HG03196 (cell line): ENCODE results near the gene CROCC2.

ENCODE experiments used
- ATAC-seq: cut with Tn5 transposase; IDR thresholded peaks from one replicate; pipeline ENCODE4 v1.9.1; 2021; ENCODE audit not compliant: unreplicated experiment

CROCC2 gene

GRCh38 chr2:240919786-240920782, 13.9 kb downstream of the CROCC2 start:
- ATAC-seq = no peak

- no peak for ATAC-seq
Observed at GRCh38 chr2:240920783-240921231, 14.7 kb downstream of the CROCC2 start.

- no peak for ATAC-seq
Observed at GRCh38 chr2:240921311-240921994, 15.3 kb downstream of the CROCC2 start.

- no peak for ATAC-seq
Observed at GRCh38 chr2:240921995-240922244, 15.8 kb downstream of the CROCC2 start.

GRCh38 chr2:240922245-240922981, 16.3 kb downstream of the CROCC2 start:
- ATAC-seq = no peak

DNA sequence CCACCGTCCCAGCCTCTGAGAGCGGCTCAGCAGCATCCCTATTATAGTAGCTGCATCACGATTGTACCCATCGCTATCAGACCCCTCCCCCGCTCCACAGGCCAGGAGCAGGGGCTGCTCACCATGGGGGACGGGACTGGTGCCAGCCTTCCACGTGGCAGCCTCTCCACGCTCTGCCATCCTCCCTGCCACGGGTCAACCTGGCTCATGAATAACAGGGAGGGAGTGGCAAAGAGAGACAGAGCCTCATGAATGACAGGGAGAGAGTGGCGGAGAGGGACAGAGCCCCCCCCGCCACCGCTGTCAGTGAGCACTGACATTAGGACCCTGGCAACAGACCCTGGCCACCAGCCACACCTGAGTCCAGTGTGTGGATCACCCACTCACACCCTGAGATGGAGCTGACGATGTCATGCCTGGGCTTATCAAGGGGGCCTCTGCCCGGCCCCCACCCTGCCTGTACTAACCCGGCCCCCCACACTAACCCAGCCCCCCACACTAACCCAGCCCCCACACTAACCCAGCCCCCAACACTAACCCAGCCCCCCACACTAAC, 16.9 kb downstream of the CROCC2 start:
- no peak for ATAC-seq

DNA sequence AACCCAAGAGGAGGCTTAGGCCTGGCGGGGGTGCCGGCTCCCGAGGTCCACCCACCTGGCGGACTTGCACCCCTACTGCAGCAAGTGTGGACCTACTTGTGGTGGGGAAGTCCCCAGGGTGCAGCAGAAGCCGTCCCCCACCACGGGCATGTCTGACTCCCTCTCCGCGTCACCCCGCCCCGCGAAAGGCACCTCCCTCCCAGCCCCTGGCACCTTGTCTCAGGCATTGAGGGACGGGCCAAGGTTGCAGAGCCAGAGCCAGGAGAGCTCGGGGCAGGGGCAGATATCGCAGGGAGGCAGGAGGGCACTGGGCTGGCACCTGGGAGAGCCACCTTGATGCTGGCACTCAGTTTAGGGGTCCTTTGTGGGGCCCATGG, 19.0 kb downstream of the CROCC2 start:
- no peak for ATAC-seq

GRCh38 chr2:240925568-240926515, 19.7 kb downstream of the CROCC2 start:
- no peak for ATAC-seq

DNA sequence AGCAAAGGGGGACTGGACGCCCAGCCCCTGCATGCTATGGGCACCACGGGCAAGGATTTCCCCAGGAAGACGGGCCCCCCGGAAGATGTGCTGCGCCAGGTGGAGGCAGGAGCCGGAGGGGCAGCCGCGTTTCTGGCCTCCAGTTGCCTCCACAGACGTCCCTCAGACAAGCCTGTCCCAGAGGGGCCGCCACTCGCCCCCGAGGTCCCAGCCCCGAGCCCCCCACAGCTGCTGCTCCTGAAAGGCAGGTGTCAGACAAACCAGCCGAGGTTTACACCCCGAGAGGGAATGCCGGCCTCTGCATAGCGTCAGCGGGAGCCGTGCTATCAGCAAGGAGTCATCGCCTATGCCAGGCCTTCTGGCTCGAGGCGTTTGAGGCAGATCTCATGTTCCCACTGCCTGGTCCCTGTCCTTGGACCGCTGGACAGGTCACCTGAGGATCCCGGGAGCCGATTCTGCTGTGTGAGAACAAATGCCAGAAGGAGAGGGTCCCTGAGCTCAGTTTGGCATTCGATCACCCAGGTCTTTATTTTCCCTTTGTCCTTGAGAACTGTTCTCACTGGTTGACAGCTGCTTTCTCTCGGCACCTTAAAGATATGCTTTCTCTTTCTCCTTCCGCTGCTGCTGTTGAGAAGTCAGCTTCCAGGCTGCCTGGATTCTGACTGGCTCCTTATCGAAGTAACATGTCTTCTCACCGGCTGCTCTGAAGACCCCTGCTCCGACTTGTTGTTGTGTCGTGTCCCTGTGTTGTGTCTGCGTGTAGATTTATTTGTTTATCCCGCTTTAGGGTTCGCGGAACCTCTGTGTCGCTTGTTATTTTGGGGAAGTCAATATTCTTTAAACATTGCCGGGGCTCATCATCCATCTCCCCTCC, 20.6 kb downstream of the CROCC2 start:
- no peak for ATAC-seq

DNA sequence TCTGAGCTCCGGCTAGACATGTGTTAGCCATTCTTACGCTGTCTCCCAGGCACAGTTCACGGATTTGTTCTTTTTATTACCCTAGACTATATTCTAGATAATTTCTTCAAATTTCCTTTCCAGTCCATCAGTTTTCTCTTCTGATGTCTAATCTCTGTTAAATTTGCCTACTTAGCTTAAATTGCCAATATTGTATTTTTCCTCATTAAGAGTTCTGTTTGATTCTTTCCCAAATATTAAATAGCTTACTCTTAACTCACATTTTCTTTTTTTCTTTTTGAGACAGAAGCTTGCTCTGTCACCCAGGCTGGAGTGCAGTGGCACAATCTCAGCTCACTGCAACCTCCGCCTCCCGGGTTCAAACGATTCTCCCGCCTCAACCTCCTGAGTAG, 21.2 kb downstream of the CROCC2 start:
- ATAC-seq = no peak

GRCh38 chr2:240928476-240929363, 22.6 kb downstream of the CROCC2 start:
- no peak for ATAC-seq

DNA sequence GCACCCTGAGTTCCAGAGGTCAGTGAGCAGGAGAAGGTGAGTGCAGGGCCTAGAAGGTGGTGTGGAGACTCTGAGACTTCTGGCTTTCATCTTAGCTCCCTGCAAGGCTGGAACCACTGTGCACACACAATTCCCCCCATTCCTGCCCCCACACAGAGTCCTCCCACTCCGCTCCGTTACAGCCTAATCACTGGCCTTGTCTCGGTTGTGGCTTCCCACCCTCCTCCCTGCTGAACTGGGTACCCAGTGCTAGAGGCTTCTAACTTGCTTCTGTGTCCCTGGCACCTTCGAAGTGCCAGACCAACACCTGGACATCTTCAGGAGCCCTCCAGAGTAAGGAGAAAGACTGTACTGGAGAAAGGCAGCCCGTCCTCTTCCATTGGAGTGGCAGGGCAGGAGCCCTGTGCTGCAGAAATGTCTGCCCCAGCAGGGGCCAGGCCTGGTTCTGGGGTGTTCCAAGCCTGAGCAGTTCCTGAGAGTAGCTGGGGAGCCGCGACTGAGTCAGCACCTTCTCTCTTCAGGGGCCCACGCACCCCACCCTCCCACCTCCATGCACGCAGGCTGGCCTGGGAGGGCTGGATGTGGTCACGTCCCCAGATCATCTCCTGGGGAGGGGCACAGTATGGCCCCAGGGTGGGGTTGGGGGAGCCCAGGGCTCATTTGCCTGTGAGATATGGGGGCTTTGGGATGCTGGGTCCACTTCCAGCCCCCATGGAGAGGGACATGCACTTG, 23.4 kb downstream of the CROCC2 start:
- ATAC-seq = no peak

DNA sequence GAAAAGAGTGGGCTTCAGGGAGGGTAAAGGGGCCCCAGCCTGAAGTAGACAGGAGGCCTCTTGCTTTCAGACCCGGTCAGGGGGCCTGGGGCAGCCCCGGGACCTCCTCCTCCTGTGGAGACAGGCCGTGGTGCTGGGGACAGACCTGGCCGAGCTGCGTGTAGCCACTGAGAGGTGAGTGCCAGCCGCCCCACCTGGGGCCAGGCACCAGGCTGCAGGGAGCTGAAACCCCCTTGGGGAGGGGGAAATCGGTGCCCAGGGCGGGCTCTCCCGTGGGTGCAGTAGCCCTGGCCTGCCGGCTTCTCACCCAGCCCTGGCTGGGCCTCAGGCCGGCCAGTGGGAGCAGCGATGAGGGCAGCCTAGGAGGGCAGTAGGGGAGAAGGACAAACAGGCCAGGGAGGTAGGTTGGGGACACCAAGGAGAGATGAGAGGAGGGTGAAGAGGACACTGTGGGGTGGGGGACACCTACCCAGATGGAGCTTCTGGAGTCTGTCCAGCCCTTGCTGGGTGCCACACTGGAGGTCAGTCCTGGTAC, 24.0 kb downstream of the CROCC2 start:
- no peak for ATAC-seq

DNA sequence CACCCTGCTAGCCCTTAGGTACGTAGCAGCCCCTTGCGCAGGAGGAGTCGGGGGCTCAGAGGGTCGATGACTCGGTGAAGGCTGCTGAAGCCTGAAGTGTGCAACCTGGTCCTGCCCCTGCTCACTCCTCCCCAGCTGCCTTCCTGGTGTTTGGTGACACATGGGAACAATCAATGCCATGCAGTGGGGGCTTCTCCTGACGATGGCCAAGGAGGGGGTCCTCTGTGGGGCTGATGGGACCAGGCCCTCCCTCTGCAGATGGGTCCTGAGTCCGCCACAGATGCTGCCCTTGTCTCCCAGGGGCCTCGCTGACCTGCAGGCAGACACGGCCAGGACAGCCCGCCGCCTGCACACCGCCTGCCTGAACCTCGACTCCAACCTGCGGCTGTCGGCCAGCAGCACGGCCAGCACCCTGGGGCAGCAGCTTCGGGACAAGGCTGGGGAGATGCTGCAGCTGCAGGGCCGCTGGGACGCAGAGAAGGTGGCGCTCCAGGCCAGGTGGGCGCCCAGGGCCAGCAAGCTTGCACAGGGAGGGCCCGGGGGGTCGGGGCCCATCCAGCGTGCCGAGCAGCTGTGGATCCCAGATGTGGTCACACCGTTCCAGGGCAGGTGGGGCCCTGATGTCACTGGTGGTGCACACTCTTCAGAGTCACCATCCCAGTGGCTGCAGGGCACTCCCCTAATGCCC, 24.6 kb downstream of the CROCC2 start:
- ATAC-seq = no peak

- no peak for ATAC-seq
Observed at GRCh38 chr2:240931319-240931949, 25.3 kb downstream of the CROCC2 start.

- ATAC-seq = no peak
Observed at GRCh38 chr2:240932001-240932723, 26.0 kb downstream of the CROCC2 start.
